Measurements from ENCODE around the gene OTOS.
A peak's percentile ranks its signal among the peaks of the same experiment; 100 is the strongest.

Gene OTOS

DNA sequence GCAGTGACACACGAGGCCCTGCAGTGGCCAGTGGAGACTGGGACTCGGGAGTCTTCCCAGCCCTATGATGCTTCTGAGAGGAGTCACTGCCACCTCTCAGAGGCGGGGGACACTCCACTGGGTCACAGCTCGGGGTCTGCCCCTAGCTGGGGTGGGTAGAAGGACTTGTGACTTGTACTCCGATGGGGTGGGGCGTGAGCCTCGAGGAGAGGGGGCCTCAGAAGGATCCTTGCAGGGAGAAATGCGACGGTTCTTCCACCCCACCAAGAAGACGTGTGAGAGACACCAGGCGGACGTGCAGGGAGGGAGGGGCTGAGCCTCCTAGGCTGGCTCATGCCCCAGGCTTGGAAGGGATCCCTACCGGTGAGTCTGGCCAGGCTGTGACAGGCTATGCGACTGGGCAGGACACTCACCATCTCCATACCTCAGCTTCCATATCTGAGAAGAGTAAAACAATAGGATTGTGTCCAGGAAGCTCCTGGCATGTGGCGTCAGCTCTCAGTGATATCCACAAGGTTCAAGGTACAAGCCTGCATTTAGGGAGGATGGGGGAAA lies 11.1 kb upstream of the OTOS start:
- DNase-seq (ENCODE audit: low read depth) = no peak

DNA sequence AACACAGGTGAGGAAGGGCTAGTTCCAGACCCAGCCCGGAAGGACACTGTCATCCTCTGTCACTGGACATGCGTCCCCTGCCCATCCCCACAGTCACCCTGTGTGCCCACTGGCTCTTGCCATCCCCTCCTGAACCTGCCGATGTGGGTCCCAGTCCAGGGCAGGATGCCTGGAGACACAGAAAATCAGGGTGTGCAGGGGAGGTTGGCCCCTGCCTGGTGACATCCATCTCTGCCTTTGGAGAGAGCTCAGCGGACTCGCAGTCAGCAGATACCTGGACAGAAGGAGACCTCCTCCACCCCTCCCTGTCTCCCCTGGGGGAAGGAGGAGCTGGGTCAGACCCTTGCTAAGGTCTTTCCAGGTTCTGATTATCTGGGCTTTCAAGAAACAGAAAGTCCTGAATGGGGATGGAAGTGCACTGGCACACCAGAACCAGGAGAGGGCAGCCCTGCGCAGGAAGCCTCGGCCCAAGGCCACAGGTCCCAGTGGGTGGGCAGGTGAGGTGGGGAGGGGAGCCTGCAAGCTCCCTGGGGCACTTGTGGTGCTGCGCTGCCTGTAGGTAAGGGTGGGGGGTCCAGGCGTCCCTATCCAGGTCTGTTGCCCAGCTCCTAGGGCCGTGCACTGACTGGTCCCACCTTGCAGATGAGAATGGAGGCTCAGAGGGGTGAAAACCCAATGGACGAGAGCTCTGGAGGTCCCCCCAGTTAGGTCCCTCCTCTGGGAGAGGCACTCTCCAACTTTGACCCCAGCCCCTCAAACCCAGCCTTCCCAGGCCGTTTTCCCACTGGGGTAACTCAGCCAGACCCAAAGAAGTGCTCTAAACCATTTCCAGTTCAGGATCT lies 9.7 kb upstream of the OTOS start:
- DNase-seq (ENCODE audit: low read depth) = no peak

DNA sequence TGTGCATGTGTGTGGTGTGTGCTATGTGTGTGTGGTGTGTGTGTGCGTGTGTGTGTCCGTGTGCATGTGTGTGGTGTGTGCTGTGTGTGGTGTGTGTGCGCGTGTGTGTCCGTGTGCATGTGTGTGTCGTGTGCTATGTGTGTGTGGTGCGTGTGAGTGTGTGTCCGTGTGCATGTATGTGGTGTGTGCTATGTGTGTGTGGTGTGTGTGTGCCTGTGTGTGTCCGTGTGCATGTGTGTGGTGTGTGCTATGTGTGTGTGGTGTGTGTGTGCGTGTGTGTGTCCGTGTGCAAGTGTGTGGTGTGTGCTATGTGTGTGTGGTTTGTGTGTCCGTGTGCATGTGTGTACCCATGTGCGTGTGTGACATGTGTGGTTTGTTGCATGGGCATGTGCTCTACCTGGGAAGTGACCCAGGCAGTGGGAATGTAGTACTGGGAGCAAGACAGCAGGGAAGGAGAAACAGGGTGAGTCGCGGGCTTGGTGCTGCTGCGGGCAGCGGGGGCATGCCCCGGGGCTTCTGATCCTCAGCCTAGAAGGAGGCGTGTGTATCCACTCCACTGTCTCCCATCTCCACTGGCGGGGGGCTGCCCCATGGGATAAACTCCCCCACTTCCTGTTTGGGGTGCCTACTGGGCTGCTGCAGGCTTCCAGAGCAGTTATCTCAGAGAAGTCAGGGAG lies 7.6 kb upstream of the OTOS start:
- no peak for DNase-seq (ENCODE audit: low read depth)

DNA sequence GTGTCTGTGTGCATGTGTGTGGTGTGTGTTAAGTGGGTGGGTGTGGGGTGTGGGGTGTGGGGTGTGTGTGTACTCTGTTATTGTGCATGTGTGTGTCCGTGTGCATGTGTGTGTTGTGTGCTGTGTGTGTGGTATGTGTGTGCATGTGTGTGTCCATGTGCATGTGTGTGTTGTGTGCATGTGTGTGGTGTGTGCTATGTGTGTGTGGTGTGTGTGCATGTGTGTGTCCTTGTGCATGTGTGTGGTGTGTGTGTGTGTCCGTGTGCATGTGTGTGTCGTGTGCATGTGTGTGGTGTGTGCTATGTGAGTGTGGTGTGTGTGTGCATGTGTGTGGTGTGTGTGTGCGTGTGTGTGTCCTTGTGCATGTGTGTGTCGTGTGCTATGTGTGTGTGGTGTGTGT lies 6.9 kb upstream of the OTOS start:
- no peak for DNase-seq (ENCODE audit: low read depth)

DNA sequence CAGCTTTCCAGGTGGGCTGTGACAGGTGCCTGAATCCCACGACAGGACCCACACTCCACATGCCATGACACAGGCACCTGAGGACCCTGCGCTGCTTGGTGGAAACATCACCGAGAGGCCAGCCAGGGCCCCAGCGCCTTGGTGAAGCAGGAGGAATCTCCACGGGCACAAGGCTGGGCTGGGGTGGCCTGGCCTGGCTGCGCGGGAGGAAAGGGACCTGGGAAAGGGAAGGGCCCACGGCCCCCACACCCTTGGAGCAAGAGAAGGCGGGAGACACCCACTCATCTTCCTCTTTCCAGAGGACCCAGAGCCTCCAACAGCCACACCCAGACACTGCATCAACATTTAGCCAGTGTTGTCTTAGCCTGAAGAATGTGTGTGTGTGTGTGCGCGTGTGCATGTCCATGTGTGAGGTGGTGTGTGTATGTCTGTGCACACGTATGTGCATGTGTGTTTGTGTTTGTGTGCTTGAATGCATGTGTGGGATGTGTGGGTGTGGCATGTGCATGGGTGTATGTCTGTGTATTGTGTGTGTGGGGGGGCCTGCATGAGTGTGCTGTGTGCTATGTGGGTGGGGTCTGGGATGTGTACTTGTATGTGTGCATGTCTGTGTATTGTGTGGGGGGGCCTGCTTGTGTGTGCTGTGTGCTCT lies 6.3 kb upstream of the OTOS start:
- no peak for DNase-seq (ENCODE audit: low read depth)

DNA sequence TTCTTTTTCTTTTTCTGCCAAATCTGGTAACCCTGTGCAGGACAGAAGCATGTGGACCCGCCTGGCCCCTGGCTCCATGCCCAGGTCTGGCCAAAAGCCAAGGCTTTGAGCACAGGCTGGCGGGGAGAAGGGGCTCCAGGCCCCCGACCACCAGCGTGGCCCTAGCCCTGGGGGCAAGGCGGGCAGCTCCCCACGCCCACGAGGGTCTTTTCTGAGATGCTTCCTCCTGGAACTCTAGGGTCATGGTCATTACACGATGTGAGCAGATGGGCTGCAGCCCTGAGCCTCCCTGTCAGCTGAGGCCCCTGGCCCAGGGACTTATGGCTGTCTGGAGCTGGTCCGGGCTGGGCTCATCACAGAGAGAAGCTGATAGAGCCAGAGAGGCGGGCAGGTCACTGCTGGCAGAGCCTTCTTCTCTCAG lies 5.7 kb upstream of the OTOS start:
- DNase-seq (ENCODE audit: low read depth) = no peak

DNA sequence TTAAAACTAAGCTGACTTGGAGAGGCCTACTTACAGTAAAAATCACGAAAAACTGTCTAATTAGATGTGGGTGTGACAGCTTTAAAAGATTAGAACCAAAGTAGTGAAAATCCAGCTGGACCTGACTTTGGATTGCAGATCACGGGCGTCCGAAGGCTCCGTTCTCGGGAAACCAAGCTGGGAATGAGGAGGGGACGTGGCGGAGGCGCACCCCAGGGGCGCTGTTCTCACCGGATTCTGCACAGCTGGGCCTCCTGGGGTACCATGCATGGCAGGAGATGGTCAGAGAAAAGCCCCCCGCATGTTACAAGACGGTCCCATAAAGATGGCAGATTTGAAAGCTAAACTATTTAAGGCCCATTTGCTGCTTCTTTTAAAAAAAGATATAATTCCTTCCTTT lies 5.0 kb upstream of the OTOS start:
- no peak for DNase-seq (ENCODE audit: low read depth)

DNA sequence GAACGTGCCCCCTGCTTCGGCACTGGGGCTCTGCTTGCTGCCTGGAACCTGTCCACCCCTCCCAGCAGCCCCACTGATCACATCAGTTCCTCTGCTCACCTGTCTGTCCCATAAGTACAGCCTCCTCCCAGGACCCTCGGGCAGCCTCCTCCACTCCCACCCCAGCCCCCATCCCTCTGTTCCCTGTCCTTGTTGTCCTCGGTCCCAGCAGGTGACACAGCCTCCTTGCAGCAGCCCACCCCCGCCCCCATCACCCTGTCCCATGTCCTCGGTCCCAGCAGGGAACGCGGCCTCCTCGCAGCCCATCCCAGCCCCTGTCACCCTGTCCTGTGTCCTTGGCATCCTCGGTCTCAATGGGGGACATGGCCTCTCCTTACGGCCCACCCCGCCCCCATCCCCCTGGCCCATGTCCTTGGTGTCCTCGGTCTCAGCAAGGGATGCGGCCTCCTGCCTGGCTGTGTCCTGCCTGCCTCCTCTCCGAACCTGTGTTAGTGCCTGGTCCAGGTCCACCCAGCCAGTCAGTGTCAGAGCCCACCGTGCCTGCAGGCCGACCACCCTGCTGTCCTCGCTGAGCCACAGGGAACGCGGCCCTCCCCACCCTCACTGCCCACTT lies 4.3 kb upstream of the OTOS start:
- DNase-seq (ENCODE audit: low read depth) = no peak

DNA sequence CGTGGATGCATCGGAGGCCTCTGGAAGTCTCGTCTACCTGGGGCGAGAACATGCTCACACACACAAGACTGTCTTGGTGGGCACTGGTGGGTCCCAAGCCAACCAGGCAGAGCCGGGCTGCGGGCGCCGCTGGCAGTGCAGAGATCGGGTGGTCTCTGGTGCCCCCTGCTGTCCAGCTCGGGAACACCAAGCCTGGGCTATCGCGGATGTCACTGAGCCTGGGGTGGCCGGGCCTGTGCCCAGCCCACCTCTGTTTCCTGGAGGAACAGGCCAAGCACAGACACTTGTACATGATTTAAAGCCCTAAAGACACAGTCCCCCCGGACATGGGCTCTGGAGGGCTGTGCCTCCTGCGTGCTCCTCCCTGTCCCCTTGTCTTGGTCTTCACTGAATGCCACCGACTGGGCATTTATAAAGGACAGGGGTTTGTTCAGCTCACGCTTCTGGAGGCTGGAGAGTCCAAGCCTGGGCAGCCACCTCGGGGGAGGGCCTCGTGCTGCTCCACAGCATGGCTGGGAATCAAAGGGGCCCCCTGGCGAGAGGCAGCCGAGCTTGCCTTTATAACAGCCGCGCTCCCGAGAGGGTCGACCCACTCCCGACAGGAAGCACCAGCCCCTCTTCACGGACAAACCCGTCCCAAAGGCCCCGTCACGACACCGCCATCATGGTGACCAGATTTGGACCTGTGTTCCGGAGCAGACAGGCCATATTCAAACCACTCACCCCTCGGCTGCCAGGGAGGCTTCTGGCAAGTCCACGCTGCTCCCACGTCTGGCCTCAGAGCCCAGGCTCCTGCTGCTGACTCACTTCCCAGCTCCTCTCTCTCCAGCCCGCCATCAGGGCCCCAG lies 3.6 kb upstream of the OTOS start:
- DNase-seq (ENCODE audit: low read depth) = peak; percentile 81

DNA sequence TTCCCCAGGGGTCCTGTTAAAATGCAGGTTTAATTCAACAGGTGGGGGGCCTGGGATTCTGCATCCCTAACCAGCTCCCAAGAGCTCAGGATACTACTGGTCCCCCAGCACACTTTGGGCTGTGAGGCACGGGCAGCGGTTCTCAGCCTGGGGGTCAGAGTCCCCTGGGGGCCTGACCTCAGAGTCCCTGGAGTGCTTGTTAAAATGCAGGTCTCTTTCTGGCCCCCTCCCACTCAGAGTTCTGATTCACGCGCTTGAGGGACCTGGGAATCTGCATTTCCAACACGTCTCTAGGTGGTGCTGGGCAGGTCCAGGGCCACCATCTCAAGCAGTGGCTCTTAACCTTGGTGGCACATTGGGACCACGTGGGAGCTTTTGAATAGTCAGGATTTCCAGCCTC lies 2.8 kb upstream of the OTOS start:
- DNase-seq (ENCODE audit: low read depth) = no peak

DNA sequence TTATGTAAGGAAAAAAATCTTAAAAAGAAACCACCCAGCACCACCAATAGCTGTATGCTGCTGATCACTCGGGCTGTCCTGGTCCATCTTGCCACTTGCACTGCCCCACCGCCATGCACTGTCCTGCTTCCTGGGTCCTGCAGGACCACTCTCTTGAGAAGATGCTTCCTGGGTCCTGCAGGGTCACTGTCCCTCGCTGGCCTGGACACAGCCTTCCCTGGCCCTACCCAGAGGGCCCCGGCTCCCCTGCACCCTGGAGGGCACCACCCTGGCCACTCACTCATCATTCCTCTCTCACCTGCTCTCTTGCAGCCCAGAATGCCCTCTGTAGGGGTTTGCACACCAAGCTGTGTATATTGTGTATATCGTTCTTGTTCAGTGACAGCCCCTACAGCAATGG lies 2.4 kb upstream of the OTOS start:
- DNase-seq (ENCODE audit: low read depth) = no peak

DNA sequence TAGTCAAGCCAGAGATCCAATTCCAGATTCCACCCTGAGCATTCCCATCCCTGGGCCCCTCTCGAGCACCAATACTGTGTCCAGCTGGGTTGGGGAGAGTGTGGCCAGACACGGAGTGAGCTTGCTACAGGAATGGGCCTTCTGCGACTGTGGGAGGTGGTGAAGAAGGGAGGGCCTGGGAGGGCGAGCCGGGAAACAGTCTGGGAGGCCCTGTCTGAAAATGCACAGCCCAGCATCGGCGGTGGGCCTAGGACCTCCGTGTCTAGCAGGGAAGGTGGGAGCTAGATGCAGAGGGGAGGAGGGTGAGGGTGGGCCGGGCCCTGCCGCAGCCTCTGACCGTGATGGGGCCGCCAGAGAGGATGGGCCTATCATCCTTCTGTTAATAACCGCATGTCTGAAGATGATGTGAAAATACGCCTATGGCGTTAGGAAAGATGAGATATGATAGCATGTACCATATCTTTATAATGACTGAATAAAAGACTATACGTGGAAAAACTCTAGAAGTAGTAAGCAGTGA lies 1.9 kb upstream of the OTOS start:
- DNase-seq (ENCODE audit: low read depth) = no peak

DNA sequence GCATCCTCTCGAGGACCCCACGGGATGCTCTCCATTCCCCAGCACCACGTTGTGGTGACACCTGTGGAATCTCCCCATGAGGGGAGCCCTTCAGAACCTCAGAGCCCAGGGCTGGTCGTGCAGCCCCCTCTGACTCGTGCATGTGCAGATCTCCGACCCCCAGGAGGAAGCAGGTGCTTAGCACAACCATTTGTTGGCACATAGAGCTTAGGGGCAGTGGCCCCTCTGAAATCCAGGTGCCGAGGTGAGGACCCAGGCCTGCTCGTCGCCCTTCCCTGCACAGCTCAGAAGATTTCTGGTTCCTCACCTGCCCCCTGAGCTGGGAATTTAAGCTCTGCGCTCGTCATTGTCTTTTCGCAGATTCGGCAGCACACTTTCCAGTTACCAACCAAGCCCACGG lies 1.3 kb upstream of the OTOS start:
- DNase-seq (ENCODE audit: low read depth) = no peak

DNA sequence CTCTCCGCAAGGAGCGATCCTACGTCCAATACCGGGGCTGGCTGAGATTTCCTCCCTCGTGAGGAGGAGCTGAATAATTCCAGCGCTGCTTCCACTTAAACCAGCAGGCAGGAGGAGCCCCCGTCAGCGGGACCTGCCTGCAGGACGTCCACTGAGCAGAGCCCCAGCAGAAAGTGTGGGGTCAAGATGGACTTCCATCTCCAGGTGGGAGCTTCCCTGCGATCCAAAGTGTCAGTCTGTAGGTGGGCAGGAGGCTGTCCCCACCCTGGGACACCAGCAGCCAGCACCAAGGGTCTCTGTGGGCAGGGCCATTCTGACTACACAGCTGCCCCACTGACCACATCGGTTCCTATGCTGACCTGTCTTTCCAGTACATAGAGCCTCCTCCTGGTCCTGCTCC lies 462 bp upstream of the OTOS start:
- no peak for DNase-seq (ENCODE audit: low read depth)

DNA sequence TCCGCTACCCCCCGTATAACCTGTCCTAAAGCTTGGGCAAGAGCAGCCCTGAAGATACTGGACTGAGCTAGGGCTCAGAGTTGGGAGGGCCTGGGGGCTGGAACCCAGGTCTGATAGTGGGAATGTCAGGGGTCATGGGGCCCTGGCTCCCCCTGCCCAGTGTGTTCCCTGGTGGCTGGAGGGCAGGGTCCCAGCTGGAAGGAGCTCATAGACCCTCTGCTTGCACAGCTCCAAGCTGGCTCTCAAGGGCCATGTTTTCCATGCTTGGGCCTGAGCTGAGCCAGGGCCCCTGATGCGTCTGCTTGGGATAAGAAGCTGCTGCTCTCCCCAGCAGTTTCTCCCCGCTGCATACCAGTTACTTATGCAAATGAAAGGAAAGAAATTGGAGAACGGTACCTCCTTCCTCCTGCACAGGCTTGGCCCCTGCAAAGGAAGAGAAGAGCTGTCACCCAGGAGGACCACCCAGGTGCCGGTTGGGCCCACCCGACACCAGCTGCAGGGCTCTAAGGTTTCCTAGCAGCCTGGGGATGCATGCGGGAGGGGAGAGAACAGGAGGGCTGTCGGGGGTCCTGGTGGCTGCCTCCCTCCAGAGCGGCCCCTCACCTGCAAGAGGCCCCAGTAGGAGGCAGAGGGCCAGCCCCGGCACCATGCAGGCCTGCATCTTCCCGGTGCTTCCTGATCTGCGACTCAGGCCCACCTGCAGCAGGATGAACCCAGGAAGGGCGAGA lies 628 bp downstream of the OTOS start:
- no peak for DNase-seq (ENCODE audit: low read depth)

DNA sequence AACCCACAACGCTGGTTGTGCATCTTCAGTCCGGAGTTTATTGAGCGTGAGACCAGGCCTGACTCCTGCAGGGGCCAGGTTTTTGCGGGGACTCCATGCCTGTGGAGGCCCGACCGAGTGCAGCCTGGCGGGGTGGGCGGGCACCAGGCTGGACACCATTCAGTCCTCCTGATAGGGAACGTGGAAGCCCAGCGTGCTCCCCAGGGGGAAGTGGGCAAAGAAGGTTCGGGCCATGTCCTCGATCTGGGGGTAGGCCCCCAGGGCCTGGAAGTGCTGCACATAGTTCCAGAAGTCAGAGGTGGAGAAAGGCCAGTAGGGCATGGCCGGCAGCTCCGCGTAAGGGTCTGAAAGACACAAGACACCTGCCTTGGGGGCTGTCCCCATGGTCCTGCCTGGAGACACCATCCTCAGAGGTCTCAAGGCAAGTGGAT lies 1.4 kb downstream of the OTOS start:
- DNase-seq (ENCODE audit: low read depth) = no peak

DNA sequence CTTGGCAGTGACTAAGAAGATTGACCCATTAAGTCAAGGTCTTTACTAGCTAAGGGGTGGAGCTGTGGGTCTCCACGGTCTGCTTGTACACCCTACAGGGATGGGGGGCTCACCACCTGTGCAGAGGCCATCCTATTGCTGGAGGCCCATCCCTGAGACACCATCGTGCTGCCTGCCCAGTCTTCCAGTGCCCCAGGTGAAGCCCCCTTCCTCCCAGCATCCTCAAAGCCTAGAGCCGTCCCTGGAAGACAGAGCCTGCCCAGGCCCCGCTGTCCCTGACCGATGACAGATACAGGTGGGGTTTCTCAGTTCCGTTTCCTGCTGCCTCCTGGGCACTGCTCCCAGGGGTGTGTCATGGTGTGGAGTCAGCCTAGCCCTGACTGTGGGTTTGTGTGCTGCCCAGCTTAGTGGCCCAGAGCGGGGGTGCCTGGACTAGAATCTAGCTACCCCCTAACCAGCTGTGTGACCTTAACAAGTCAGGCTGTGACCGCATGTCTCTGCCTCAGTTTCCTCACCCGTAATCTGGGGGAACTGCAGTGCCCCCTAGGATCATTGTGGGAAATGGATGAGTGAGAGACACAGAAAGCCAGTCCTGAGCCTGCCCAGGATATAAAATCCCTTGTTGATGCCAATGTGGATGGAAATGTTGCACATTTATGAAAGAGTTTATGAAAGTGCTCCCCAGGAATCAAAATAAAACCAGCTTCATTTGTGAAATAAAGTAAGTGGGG lies 2.0 kb downstream of the OTOS start:
- DNase-seq (ENCODE audit: low read depth) = no peak

DNA sequence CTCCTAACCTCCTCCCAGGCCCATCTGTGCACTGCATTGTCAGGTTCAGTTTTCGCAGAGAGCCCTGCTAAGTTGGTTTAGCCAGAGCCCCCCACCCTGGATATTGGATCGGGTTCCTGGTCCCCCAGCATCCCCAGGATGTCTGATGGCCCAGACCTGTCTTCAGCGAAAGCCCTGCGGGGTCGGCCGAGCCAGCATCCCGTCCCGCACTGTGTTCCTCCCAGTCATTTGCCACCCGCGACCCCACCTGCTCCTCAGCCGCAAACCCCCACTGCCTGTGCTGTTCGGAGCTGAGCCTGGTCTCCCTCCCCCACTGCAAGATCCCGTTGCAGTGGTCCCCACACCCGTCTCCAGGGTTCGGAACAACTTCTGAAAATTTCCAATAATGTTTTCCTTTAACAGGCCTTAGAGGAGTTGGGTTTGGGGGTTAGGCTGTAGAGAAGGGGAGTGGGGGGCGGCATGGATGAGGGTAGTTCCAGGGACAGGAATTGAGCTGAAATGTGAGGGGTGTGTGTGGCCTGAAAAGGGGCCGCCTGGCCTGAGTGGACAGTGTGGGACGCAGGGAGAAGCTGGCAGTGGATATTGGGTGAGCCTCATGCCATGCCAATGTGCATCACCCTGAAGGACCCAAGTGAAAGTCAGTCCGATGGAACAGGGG lies 2.7 kb downstream of the OTOS start:
- DNase-seq (ENCODE audit: low read depth) = no peak

DNA sequence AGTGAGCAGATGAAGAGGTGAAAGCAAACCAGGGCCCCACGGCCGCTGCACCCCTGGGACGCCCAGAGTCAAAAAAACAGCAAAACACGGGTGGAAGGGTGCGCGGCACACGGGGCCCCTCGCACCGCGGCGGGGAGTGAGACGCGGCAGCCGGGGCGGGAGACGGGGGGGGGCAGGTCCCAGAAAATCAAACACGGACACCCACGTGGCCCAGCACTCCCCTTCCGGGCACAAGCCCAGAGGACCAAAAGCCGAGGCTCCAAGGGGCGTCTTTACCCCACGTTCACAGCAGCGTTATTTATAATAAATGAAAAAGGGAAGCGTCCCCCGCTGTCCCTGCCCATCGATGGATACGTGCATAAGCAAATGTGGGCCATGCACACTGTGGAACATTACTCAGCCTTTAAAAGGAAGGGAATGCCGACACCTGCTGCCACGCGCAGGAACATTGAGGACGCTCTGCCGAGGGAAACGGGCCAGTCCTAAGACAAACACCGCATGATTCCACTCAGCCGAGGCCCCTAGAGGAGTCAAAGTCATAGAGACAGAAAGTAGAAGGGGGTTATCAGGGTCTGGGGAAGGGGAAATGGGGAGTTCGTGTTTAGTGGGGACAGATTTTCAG lies 3.7 kb downstream of the OTOS start:
- DNase-seq (ENCODE audit: low read depth) = peak; percentile 6
